Lower leg skin (tissue), 3 donors: ENCODE results near the gene NTN3.

Source experiments
- CTCF ChIP-seq, 3 donors: fragments of 450-650 bp; IDR thresholded peaks; one replicate each; pipeline ENCODE4 v1.5.1; 2016; ENCODE audit warnings: antibody characterized with exemption in 3 of 3, mild to moderate bottlenecking in 3 of 3, moderate library complexity in 2 of 3
- POLR2A ChIP-seq, 2 donors: fragments of 450-650 bp; IDR thresholded peaks; one replicate each; pipeline ENCODE4 v1.6.1; 2016 to 2017; ENCODE audit warnings: antibody characterized with exemption in 2 of 2, mild to moderate bottlenecking in 1 of 2, moderate library complexity in 1 of 2

- no peak for TF ChIP-seq CTCF (IDR thresholded peaks at IDR 0.05)
- no peak for TF ChIP-seq POLR2A (IDR thresholded peaks at IDR 0.05)
Observed at GRCh38 chr16:2424061-2425007, 46.8 kb upstream of the NTN3 start.
